HepG2 (cell line): Measurements from ENCODE around the gene XPNPEP3. TPM values are rescaled to one million over a fixed set of nuclear protein-coding genes. Genes with fewer than 3 reads are reported as not detected.

ENCODE experiments used
- ATAC-seq: fragments of 200-7000 bp; cut with Tn5 transposase; 3 replicates; pipeline ENCODE4 v1.9.1; 2020; ENCODE audit warnings: mild to moderate bottlenecking, moderate library complexity
- BruUV-seq: library from RNA; stranded (reverse); fragments of 400-500 nt; replicated peaks from 2 replicates; lab custom pipeline; 2021; lab: Mats Ljungman, UMichigan
- CTCF ChIA-PET: fragments of 300-600 bp; formaldehyde crosslinking; extraction: SDS; loops from one replicate; lab custom pipeline; 2021; ENCODE audit warnings: low total read pairs, inconsistent platforms, low intra/inter-chr PET ratio; lab: Yijun Ruan, JAX
- POLR2A ChIA-PET: fragments of 350-600 bp; sonication (Branson Sonifier 250); formaldehyde crosslinking; loops from one replicate; lab custom pipeline; 2020; ENCODE audit warnings: antibody characterized with exemption, inconsistent platforms; lab: Yijun Ruan, JAX
- DNase-seq: peaks from one replicate; pipeline ENCODE4 v3.0.0-alpha.2; 2015; ENCODE audit warnings: low spot score
- FAIRE-seq: peaks from 3 replicates; lab custom pipeline; 2011; peaks lifted over from hg19 to GRCh38; lab: Jason Lieb, UNC
- H2AFZ ChIP-seq: one replicate; pipeline ENCODE4 v1.6.1; 2011; ENCODE audit warnings: low read length, inconsistent platforms
- H3K27ac ChIP-seq: fragments of 300-600 bp; 3 replicates; pipeline ENCODE4 v1.8.0; 2011; ENCODE audit warnings: mixed run types, mild to moderate bottlenecking, mixed read lengths, low read length, inconsistent platforms; ENCODE audit not compliant: insufficient read depth; ENCODE audit errors: extremely low read length
- H3K27me3 ChIP-seq, 2 experiments: fragments of 200-600 bp in 1 of 2; 2 replicates in 1 of 2; 3 replicates in 1 of 2; pipeline versions ENCODE4 v1.6.0 to v1.8.0; 2011; ENCODE audit warnings: low read length in 2 of 2, mild to moderate bottlenecking in 2 of 2, moderate library complexity in 2 of 2, inconsistent platforms in 1 of 2; ENCODE audit not compliant: insufficient read depth in 2 of 2, control insufficient read depth in 1 of 2
- H3K36me3 ChIP-seq, 2 experiments: fragments of 200-600 bp in 1 of 2; replicated peaks in 1 of 2; 2 replicates in 1 of 2; 3 replicates in 1 of 2; pipeline versions ENCODE4 v1.5.1 to v1.8.0; 2011; ENCODE audit warnings: low read length in 2 of 2, inconsistent platforms in 1 of 2; ENCODE audit not compliant: insufficient read depth in 2 of 2, control insufficient read depth in 1 of 2
- H3K4me1 ChIP-seq: 2 replicates; pipeline ENCODE4 v1.5.1; 2012; ENCODE audit warnings: low read length, inconsistent platforms; ENCODE audit not compliant: insufficient read depth
- H3K4me2 ChIP-seq: 2 replicates; pipeline ENCODE4 v1.6.0; 2011; ENCODE audit warnings: low read depth, low read length, inconsistent platforms
- H3K4me3 ChIP-seq, 3 experiments: fragments of 200-600 bp in 1 of 3; sonication (generic), shearing (Covaris generic) in 1 of 3; replicated peaks in 1 of 3; 2 replicates each; pipeline ENCODE4 v1.5.1; 2011 to 2016; ENCODE audit warnings: low read length in 3 of 3, inconsistent platforms in 2 of 3, low read depth in 2 of 3, mild to moderate bottlenecking in 2 of 3, control low read depth in 1 of 3, mixed read lengths in 1 of 3; ENCODE audit not compliant: insufficient read depth in 1 of 3
- H3K79me2 ChIP-seq: one replicate; pipeline ENCODE4 v1.6.1; 2011; ENCODE audit warnings: low read length, inconsistent platforms; ENCODE audit not compliant: insufficient read depth
- H3K9ac ChIP-seq: 2 replicates; pipeline ENCODE4 v1.6.0; 2011; ENCODE audit warnings: mild to moderate bottlenecking, low read depth, low read length, inconsistent platforms; ENCODE audit not compliant: insufficient read depth
- H3K9me3 ChIP-seq: 2 replicates; pipeline ENCODE4 v1.5.1; 2012; ENCODE audit warnings: mild to moderate bottlenecking, low read length
- H4K20me1 ChIP-seq: 2 replicates; pipeline ENCODE4 v1.6.0; 2011; ENCODE audit warnings: inconsistent platforms, mild to moderate bottlenecking, low read length, moderate library complexity; ENCODE audit not compliant: insufficient read depth
- CENPX ChIP-seq: sonication (generic); formaldehyde crosslinking; IDR thresholded peaks from 2 replicates; pipeline ENCODE4 v1.9.0; 2021; ENCODE audit warnings: mild to moderate bottlenecking, missing genetic modification reagents, moderate library complexity
- ONECUT2 ChIP-seq: sonication (generic); formaldehyde crosslinking; IDR thresholded peaks from 2 replicates; pipeline ENCODE4 v1.4.0; 2020; ENCODE audit warnings: missing genetic modification reagents
- ZMAT3 ChIP-seq: sonication (generic); formaldehyde crosslinking; conservative IDR thresholded peaks from 2 replicates; pipeline ENCODE4 v1.7.0; 2021; ENCODE audit warnings: missing genetic modification reagents
- ZNF543 ChIP-seq: sonication (generic); formaldehyde crosslinking; IDR thresholded peaks from 2 replicates; pipeline ENCODE4 v1.4.0; 2020; ENCODE audit warnings: mild to moderate bottlenecking, missing genetic modification reagents
- ZNF674 ChIP-seq: sonication (generic); formaldehyde crosslinking; IDR thresholded peaks from 2 replicates; pipeline ENCODE4 v1.5.0; 2020; ENCODE audit warnings: low read depth, mild to moderate bottlenecking, missing genetic modification reagents
- WGBS: methylation state at CpG from one replicate; pipeline ENCODE4 v1.1.6; 2017; ENCODE audit warnings: low lambda C conversion rate; 5-methylcytosine and 5-hydroxymethylcytosine counted together
- in situ Hi-C: cut with HindIII; loops from 2 replicates; pipeline ENCODE4 v1.10.0; 2017; ENCODE audit warnings: low pct_unique_long_range_greater_than_20kb; ENCODE audit not compliant: extremely low pct_ligation_motif_present
- intact Hi-C: fragments of 100-400 bp; cut with micrococcal nuclease; formaldehyde crosslinking; loops from one replicate; pipeline ENCODE4 v1.10.0; 2022; ENCODE audit not compliant: unreplicated experiment
- polyA plus RNA-seq, 8 experiments: library from polyadenylated mRNA; depleted of rRNA in 3 of 8; stranded (reverse) in 7 of 8; unstranded in 1 of 8; fragments of >200 nt; fragmentation: Illumina TruSeq in 4 of 8; extraction: Trizol in 4 of 8; gene quantifications; 2 replicates each; pipeline versions ENCODE4 v1.2.1 to v1.2.3, GENCODE V29; 2011 to 2016; ENCODE audit warnings: low read depth in 4 of 8, missing spikeins in 1 of 8, mixed read lengths in 1 of 8; ENCODE audit not compliant: insufficient read depth in 1 of 8
- total RNA-seq, 5 experiments: library from RNA; depleted of rRNA; stranded (reverse); fragments of >200 nt; fragmentation: Illumina TruSeq; extraction: Trizol; gene quantifications; 2 replicates each; pipeline ENCODE4 v1.2.3, GENCODE V29; 2016; ENCODE audit warnings: low read depth in 1 of 5
- TF ChIP-seq, protein P1 (sequence below), 2 experiments: sonication (generic) in 1 of 2; formaldehyde crosslinking in 1 of 2; IDR thresholded peaks; 2 replicates each; pipeline versions ENCODE4 v1.6.1 to v1.9.0; 2014 to 2022; ENCODE audit warnings: antibody characterized with exemption in 1 of 2, borderline replicate concordance in 1 of 2, inconsistent platforms in 1 of 2, low read depth in 1 of 2, missing genetic modification reagents in 1 of 2

XPNPEP3 gene
- total and polyA plus RNA-seq, 2 of the 13 experiments (the other 11 are each of a cell fraction or from before 2014, with no cell fraction given) = 10.3 to 14.0 TPM

DNA sequence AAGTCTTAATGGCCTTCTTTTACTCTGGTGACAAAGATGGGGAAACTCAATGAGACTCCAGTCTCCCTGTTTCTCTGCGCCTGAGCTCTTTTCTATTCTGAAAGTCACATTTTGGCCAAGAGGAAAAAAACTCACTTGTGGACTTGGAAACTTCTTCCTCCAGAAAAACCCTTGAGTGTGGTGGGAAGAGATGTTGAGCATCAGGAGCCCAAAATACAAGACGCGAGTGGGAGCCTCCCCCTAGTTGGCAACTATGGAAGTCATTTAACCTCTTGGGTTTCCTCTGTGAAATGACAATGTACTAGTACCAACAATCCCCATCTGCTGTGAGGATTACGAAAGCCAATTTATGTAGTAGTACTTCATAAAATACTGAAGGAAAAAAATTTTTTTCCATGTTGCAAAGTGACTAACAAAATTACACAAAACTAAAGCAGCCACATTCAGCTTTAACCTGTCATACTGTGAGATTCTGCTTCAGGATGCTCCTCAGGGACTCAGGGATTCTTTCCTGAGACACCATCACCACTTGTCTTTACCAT is 37.3 kb upstream of the XPNPEP3 start (continued):
- TF ChIP-seq, protein P1, sequence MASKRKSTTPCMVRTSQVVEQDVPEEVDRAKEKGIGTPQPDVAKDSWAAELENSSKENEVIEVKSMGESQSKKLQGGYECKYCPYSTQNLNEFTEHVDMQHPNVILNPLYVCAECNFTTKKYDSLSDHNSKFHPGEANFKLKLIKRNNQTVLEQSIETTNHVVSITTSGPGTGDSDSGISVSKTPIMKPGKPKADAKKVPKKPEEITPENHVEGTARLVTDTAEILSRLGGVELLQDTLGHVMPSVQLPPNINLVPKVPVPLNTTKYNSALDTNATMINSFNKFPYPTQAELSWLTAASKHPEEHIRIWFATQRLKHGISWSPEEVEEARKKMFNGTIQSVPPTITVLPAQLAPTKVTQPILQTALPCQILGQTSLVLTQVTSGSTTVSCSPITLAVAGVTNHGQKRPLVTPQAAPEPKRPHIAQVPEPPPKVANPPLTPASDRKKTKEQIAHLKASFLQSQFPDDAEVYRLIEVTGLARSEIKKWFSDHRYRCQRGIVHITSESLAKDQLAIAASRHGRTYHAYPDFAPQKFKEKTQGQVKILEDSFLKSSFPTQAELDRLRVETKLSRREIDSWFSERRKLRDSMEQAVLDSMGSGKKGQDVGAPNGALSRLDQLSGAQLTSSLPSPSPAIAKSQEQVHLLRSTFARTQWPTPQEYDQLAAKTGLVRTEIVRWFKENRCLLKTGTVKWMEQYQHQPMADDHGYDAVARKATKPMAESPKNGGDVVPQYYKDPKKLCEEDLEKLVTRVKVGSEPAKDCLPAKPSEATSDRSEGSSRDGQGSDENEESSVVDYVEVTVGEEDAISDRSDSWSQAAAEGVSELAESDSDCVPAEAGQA (IDR thresholded peaks at IDR 0.05; ENCODE audit: low read depth) = no peak
- TF ChIP-seq, protein P1 (CRISPR knock-in tag; IDR thresholded peaks at IDR 0.05; ENCODE audit: borderline replicate concordance) = no peak
- TF ChIP-seq ONECUT2 (CRISPR knock-in tag) (no peak), ZMAT3 (CRISPR knock-in tag) (no peak), ZNF543 (CRISPR knock-in tag) (0 out of 2 replicates have a peak, but pooled peaks have one; percentile 3), ZNF674 (CRISPR knock-in tag) (no peak)

DNA sequence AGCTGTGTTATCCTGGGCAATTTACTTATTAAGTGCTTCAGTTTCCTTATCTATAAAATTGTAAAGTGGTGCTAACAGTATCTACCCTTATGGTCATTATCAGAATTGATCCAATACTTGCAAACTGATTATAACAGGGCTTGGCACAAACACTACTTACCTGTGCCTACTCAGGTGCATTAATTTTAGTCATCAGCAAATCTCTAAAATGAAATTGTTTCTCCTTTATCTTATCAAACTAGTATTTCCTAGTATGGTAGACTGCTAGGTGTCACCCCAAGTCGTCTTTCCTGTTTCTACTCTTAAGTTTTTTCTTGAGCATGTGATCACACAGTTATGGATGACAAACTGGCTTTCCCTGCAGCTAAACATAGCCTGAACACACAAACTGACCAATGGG is 33.5 kb upstream of the XPNPEP3 start:
- Histone ChIP-seq H3K36me3 (peaks cover 0 to 10% of the 10 kb centered on the region in 2 experiments; a peak in 2 of 5 replicates), H3K4me3 (no peak overlapping the region), H4K20me1 (no peaks in the 10 kb centered on the region), H3K79me2 (peaks cover 6% of the 10 kb centered on the region), H3K9me3 (no peaks in the 10 kb centered on the region), H3K27ac (no peak overlapping the region), H3K4me2 (no peak overlapping the region), H3K9ac (no peak overlapping the region), H3K4me1 (peaks cover 28% of the 10 kb centered on the region), H2AFZ (no peak overlapping the region), H3K27me3 (no peaks in the 10 kb centered on the region; a peak in 1 of 5 replicates)
- intact Hi-C loops (no loop called here), in situ Hi-C loops (no loop called here)
- no TSS peak for BruUV-seq
- DNase-seq (no peak), FAIRE-seq (no peak), ATAC-seq (no peak)
- WGBS = 97% methylated on average over 1 of the region's 1 CpG
- ChIA-PET POLR2A (no interaction called here), CTCF (no interaction called here)
- TF ChIP-seq CENPX (CRISPR knock-in tag) = no peak
